ENCODE results near the gene RNF157.

Gene RNF157

GRCh38 chr17:76179496-76180467, 60.5 kb downstream of the RNF157 start:
- TF ChIP-seq CTCF (IDR thresholded peaks at IDR 0.05; ENCODE audit: low read length, missing control alignments), result peak; percentile 27
- no peak overlapping the region for H3K4me3 ChIP-seq (replicated peaks; ENCODE audit: low read depth, low read length)
- DNase-seq (ENCODE audit: low read depth), result peak; percentile 49

- no peak for TF ChIP-seq CTCF (IDR thresholded peaks at IDR 0.05; ENCODE audit: low read length, missing control alignments)
- H3K4me3 ChIP-seq (replicated peaks; ENCODE audit: low read depth, low read length), result no peak overlapping the region
- DNase-seq (ENCODE audit: low read depth), result no peak
These were observed 62.2 kb downstream of the RNF157 start for GRCh38 chr17:76178124-76178523.

GRCh38 chr17:76176701-76177574, 63.4 kb downstream of the RNF157 start:
- no peak overlapping the region for H3K4me3 ChIP-seq (replicated peaks; ENCODE audit: low read depth, low read length)
- no peak for DNase-seq (ENCODE audit: low read depth)
- no peak for TF ChIP-seq CTCF (IDR thresholded peaks at IDR 0.05; ENCODE audit: low read length, missing control alignments)

- no peak for DNase-seq (ENCODE audit: low read depth)
- no peak for TF ChIP-seq CTCF (IDR thresholded peaks at IDR 0.05; ENCODE audit: low read length, missing control alignments)
- no peak overlapping the region for H3K4me3 ChIP-seq (replicated peaks; ENCODE audit: low read depth, low read length)
These were observed 66.3 kb downstream of the RNF157 start for GRCh38 chr17:76174037-76174436.

DNA sequence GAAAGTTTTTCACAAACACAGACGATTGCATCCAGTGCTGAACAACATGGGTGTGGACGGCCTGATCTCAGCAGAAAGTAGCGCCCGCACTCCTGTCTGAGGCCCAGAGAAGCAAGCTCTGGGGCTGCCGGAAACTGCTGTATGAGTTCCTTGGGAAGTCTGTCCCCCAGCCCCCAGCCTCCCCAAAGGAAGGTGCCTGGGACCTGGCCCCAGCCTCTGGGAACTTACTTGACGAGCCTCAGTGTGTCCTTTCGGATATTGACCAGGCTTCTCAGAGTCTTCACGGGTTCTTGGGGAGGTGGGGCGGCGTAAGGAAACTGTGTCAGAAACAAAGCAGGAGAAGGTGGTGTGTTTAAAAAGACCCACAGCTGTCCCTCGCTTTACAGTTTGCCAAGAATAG, 66.8 kb downstream of the RNF157 start:
- DNase-seq (ENCODE audit: low read depth), result no peak
- H3K4me3 ChIP-seq (replicated peaks; ENCODE audit: low read depth, low read length), result no peak overlapping the region
- TF ChIP-seq CTCF (IDR thresholded peaks at IDR 0.05; ENCODE audit: low read length, missing control alignments), result no peak

DNA sequence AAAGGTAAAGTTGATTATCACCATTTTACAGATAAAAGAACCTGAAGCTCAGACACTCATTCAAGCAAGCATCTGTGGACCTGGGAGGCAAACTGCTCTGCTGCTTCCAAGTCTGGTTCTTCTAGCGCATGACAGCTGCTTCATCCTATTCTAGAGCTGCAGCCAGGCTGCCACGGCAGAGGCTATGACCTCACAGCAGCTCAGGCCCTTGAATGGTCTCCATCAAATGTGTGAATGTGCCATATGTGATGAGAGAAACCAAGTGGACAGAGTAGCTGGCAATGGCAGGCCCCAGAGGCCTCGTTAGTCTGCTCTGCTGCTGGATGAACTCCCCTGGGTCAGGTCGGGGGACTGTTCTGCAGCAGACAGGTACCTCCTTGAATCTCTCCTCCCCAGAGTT, 68.6 kb downstream of the RNF157 start:
- no peak for TF ChIP-seq CTCF (IDR thresholded peaks at IDR 0.05; ENCODE audit: low read length, missing control alignments)
- no peak for DNase-seq (ENCODE audit: low read depth)

More for the DNA sequence above, 68.6 kb downstream of the RNF157 start:
- no peak overlapping the region for H3K4me3 ChIP-seq (replicated peaks; ENCODE audit: low read depth, low read length)

Measured in fibroblast of pulmonary artery (primary cell).